ENCODE measurements around the gene FLRT2.

The FLRT2 gene

GRCh38 chr14:85686908-85687307 is 157.0 kb downstream of the FLRT2 start:
- DNase-seq: no peak

GRCh38 chr14:85687456-85687855 is 157.5 kb downstream of the FLRT2 start:
- no peak for DNase-seq

- DNase-seq: no peak
Observed at GRCh38 chr14:85688006-85688405, 158.1 kb downstream of the FLRT2 start.

DNA sequence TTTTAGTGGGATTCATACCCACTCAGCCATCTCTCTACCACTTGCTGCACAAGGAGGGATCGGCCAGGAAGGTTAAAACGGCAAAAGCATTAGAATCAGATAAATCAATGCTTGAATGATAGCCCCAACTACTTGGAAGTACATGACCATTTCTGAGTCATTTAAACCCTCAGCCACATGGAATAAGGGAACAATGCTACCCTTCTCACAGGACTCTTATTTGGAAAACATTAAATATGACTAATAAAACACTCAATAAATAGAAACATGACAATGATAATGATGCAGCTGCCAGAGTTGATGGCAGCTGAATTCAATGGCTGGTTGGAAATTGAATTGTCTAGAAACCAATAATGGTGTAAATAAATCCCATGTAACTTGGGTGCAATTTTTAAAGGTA is 165.4 kb downstream of the FLRT2 start:
- DNase-seq: no peak

DNA sequence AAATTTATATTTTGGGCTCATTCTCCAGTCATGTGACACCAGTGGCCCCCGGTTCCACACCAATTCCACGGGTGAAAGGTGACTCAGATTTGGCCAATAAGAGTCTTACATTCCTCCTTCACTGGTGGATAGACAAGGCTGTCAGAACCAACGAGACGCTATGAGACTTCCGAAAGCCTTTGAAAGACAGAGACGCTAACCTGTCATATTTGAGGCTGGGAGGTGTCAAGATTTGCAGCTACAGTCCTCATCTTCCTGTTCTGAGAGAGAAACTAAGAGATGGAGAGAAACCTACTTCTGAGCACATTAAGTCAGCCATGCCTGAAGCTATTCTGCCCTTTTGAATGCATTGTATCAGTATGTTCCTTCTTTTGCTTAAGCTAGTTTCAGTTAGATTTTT is 171.2 kb downstream of the FLRT2 start:
- DNase-seq: no peak

DNA sequence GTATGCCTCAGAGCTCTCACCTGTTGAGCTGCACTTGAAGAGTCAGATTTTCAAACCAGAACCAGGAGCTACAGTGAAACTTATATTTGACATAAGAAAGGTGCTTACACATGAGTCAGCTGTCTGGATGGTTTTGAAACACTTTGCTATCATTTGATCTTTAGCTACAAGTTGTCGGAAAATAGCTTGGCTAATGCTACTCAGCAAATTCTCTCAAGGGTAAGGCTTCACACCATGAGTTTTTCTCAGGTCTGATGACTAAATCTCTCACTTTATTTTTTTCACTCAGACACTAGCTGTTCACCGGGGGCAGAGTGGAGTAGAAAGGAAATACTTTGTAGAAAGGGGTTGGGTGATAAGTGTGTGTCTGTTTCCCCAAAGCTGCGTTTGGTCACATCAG is 171.8 kb downstream of the FLRT2 start:
- no peak for DNase-seq

DNA sequence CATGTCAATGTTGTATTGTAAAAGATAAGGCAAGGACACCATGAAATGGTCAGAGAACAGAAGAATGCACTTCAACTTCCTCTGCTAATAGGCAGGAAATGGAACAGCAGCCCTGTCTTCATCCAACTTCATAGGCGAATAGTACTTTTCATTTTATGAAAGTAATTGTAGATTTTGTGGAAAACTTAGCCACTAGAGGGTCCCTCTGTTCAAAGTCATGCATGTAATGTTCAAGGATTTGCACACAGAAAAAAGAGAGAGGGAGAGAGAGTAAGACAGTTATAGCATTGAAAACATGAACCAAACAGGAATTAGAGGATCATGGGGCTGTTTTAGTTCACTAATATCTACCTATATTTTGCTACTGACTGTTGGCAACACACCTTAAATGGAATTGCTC is 172.2 kb downstream of the FLRT2 start:
- DNase-seq: no peak

GRCh38 chr14:85702997-85703396 is 173.1 kb downstream of the FLRT2 start:
- DNase-seq: no peak
